HG03045 (cell line): ENCODE measurements around the gene ASPHD2.
"Not testable (repeated sequence)": the region's sequence is repeated elsewhere in the genome, so short reads cannot be mapped to it uniquely, and the experiment has no call there.

Experiments
- ATAC-seq: cut with Tn5 transposase; IDR thresholded peaks from one replicate; pipeline ENCODE4 v1.9.1; 2021; ENCODE audit warnings: mild to moderate bottlenecking, moderate library complexity; ENCODE audit not compliant: unreplicated experiment

ASPHD2 gene

DNA sequence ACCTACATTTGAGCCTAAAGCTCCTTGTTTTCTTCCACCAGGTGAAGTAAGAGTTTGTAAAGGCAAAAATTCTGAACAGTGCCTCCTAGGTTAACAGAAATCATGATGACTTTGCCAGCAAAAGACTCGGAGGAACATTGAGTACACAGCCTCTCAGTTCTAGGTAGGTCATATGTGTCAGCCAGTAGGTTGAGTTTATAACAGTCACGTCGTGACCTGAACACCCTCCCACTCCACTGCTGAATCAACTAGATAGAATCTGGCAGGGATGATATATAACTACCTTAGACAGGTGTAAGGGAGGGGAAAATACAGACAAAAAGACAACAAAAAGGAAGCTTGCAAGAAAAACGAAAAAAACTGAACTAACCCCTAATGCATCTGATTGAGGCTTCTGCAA lies 12.8 kb upstream of the ASPHD2 start:
- ATAC-seq = no peak

DNA sequence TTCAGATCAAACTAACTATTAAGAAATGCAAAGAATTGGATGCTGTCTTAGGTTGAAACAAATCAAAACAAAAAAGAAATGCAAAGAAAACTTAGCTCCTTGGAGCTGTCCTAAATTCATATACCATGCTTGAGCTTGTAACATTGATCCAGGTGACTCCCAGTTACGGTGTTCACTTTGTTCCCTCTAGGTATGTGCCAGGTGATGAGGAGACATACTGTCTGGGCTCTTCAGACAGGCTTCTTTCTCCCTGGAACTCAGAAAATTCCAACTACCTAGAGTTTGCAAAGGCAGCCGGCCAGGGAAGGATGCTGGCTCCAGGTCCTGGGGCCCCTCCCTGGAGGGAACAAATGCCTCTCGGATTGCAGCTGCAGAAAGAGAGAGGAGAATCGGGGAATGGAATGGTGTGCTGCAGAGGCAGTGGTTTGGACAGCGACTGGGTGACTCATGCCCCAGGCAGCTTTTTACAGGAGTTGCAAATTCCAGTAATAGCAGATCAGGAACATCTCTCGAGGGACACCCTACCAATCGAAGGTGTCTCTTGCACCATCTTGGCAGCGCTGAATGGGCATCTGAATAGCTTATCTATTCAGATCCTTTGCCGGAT lies 12.3 kb upstream of the ASPHD2 start:
- ATAC-seq = no peak

DNA sequence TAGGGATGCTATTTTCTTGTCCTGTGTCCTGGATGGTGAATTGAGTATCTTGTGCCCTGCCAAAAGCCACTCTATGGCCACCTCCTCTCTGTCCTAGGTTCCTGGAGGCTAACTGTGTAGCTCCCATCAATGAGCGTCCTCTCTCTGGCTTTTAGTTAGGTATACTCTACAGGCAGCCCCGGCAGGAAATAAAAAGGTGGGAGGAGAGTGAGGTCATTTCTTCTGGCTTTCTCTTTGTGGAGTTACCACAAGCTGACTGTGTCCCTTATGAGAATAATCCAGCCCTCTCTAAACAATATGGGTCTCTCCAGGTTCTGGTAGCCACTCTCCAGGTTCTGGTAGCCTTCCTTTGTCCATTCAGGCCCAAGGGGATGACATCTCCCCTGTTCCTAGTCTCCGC lies 11.7 kb upstream of the ASPHD2 start:
- ATAC-seq = no peak

DNA sequence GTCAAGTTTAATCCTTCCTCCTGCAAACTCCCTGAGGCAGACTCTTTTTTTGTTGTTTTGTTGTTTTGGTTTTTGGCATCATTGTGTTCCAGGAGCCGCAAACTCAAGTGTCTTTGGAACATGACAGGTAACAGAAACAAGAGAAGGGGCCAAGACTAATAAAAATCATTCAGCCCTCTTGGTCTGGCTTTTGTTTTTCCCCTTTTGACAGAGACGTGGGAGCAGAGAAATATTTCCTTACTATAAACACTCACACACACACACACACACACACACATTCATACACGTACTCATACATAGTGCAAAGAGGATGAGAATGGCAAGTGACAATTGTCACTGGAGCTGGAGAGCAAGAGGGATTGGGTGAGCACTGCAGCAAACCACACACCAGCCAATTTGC lies 10.4 kb upstream of the ASPHD2 start:
- no peak for ATAC-seq

DNA sequence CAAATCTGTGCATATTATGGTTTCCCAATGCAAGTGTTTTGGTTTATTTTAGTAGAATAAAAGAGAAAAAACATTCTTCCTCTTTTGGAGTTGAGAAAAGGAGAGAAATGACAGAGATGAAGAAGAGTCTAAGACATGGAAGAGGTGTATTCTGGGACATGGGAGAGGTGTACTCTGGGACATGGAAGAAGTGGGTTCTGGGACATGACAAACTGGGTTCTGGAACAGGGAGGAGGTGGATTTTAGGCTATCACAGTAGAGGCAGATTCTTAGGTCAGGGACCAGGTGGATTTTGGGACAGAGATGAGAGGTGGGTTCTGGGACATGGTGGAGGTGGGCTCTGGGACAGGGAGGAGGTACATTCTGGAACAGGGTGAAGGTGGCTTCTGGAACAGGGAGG lies 2.1 kb upstream of the ASPHD2 start:
- ATAC-seq = no peak

DNA sequence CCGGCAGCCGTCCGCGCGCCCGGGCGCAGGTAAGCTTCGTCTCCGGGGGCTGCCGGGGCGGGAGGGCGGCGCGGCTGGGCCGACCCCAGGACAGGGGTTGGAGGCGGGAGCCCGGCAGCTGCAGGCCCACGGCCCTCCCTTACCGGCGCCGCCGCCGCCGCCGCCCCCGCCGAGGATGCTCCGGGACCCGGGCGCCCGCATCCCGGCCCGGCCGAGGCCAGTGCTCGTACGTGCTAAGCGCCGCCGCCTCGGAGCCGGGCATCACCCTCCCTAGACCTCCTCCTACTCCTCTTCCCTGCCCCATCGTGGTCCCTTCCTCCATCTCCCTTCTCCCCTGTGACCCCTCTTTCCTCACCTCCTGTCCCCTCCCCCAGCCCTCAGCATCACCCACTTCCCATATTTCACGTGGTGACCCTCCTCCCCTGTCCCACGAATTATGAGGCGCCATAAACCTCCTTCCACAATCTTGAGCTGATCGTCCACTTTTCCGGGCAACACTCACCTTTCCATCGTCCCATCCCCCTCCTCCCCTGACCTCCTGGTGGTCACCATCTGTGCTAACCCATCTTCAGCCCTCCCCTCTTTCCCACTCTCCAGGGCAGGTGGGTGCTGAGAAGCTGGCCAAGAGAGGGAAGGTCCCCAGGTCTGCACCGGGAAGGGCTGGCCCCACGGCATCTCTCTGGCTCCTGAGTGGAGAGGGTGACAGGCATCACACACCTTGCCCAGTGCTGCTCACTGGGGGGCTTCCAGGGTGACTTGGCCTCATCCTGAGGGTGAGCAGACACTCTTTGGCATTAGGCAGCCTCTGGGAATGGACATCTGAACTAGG lies 612 bp downstream of the ASPHD2 start:
- ATAC-seq = peak; percentile 18

DNA sequence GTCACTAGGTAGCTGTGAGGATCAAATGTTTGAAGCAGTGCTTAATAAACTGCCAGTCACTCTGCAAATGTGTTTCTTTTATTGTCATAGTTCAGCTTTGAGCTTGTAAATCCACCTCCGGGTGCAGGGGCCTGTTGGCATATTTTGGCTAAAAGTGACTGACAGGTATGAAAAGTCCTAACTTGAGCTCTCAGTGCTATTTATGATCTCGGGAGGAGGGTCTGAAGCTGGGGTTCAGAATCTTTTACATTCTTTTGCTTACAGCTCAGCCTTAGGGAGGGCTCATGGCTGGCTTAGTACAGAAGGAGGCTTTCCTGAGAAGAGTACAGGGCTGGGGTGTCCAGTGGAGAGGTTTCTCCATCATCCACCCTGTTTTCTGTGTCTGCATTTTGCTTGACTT lies 1.5 kb downstream of the ASPHD2 start:
- no peak for ATAC-seq

DNA sequence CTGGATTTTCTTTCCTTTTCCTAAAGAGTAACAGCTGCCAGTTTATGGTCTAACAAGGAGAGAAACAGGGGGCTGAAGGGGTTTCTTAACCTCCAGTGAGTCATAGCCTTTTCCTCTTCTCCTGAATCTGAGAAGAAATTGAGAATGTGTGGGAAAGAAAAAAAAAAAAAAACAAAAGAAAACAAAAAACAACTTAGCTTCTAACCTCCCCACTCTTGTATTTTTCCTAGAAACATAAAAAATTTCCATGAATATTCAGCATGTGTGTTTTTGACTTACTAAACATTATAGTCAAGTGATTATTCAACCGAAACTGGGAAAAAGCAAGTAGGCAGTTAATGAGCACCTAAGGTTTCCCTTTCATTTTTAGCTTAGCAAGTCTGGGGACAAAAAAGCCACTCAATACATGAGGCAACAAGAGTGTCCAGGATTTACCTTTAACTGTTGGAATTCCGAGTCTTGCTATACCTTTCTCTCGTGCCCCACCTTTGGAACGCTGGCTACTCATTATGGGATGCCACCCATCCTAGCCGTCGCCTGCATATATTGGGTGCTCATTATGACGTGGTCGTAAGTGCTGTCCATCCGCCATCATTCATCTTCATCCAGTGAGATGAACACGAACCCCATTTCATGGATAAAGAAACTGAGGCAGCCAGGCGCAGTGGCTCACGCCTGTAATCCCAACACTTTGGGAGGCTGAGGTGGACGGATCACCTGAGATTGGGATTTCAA lies 2.4 kb downstream of the ASPHD2 start:
- ATAC-seq = no peak

DNA sequence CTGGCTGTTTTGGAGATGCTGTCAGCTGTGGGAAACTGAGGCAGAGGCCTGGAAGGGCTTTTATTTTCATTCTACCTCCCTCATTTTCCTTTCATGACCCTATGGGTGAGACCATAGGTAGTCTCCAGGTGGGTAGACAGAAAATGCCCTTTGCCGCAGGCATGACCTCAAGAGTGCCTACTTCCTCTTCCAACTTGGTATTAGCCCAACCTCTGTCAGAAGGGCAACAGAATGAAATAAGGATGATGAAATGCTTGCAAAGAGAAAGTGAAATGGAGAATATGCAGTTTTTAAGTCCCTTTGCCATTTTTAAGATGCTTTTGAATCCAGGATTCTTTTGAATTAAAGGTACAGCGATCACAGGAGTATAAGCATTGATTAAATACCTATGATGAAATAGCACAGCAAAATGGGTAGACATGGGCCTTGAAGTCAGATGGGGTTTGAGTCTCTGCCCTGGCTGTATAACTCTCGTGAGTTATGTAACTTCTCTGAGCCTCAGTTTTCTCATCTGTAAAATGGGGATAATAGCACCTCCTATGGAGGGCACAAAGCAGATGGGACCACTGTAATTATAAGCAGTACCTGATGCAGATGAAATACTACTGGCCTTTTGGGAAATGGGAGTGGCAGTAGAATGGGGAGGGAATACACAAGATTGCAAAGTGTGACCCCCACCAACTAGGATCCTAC lies 3.7 kb downstream of the ASPHD2 start:
- no peak for ATAC-seq

DNA sequence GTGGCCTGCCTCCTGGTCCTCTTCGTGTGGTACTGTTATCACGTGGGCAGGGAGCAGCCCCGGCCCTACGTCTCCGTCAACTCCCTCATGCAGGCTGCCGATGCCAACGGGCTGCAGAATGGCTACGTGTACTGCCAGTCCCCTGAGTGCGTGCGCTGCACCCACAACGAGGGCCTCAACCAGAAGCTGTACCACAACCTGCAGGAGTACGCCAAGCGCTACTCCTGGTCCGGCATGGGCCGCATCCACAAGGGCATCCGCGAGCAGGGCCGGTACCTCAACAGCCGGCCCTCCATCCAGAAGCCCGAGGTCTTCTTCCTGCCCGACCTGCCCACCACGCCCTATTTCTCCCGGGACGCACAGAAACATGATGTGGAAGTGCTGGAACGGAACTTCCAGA lies 4.7 kb downstream of the ASPHD2 start:
- ATAC-seq = no peak

DNA sequence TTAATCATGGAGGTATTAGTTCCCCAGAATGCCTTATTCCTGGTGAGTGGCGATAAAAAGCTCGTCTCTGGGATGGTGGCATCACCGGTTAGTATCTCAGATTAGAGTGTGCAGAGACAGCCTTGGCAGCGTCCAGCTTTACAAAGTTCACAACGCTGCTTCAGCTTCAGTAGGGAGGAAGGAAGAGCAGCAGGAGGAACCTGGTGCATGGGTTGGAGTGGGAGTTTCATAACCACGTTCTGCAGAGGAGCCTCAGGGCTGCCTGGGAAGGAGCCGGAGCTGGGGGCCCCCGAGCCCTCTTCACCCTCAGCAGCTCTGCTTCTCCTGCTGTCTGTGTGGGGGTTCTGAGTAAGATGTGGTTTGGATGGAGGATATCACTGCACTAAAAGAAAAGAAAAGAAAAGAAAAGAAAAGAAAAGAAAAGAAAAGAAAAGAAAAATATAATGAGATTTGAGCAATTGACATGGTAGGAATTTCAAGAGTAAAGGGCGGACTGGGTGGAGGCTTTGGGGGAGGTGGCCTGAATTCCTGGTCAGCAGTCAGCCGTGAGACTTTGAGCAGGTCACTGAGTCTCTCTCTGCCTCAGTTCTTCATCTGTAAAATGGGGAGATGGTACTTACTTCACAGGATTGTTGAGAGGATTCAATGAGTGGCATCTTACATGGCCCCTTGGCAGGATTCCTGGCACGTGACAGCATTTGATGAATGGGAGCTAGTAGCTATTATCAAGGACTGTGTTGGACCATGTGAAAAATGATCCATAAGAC lies 6.5 kb downstream of the ASPHD2 start:
- ATAC-seq = no peak

DNA sequence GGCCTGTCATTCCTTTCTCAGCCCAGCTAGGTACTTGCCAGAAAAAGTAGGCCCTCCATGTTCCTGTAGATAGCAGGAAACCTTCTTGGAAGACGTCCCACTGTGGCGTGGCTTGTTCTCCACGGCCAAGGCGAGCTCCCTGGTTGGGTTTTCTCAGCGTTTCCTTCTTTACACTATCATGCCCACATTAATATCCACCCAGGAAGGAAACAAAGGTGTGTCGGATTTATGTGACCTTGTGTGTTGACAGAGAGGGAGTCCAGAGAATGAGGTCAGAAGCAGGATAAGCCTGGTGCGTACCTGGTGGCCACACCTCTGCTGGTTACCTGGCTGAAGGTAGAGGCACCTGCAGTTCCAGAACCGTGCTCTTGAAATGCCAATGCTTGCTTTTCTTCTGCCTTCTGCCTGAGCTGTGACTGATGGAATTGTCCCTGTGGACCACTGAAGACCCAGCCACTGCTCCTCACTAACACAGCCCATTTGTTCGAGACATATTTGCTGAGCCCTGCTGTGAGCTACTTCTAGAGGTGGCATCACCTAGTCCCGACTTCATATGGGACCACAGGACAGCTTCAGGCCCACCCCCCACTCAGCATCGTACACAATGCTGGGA lies 7.9 kb downstream of the ASPHD2 start:
- no peak for ATAC-seq

DNA sequence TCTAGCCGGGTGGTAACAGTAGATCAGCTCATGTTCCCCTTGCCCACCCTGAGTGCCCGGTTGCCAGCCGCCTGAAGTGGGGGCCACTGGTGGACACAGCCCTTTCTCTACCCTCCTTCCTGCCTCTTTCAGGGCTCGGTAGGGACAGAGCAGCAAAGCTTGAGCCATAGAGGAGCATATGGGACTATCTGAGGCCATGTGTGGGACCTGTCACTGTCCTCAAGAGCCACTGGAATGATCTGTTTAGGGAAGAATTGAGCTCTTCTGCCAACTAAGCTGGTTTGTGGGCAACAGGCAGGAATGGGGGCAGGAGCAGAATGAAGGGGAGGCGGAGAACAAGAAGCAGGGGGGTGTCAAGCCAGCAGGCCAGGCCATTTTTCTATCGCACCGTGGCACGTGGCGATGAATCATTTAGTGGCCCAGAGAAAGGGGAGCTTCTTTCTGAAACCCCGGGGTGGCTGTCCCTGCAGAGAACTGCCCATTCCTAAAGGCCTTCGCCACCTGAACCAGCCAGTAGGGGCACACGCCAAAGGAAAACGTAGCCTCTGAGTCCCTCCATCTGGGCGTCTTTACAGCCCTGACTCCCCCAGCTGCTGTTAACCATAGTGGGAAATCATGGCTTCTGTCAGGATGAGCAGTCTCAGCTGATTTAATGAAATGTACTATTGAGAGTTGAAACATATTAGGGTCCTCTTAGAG lies 8.8 kb downstream of the ASPHD2 start:
- no peak for ATAC-seq

DNA sequence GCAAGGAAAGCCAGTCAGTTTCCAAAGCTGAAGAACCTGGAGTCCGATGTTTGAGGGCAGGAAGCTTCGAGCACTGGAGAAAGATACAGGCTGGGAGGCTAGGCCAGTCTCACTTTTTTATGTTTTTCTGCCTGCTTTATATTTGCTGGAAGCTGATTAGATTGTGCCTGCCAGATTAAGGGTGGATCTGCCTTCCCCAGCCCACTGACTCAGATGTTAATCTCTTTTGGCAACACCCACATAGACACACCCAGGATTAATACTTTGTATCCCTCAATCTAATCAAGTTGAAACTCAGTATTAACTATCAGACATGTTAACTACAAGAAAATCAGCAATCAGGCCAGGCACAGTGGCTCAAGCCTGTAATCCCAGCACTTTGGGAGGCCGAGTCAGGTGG lies 9.7 kb downstream of the ASPHD2 start:
- ATAC-seq = not testable (repeated sequence)

DNA sequence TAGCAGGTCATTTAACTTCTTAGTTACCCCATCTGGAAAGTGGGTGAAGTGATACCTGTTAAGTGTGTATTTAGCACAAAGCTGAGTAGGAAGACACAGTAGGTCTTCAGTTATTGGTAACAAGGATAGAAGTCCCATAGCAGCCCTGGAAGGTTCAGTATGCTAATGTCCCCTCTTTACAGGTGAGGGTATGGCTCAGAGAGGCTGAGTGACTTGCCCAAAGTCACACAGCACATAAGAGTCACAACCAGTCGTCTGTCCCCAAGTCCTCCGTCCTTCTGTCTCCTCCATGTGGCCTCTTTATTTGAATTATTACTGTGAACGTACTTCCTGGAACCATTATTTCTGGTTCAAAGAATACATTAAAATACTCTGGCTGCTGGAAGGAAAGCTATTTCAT lies 10.5 kb downstream of the ASPHD2 start:
- ATAC-seq = no peak

DNA sequence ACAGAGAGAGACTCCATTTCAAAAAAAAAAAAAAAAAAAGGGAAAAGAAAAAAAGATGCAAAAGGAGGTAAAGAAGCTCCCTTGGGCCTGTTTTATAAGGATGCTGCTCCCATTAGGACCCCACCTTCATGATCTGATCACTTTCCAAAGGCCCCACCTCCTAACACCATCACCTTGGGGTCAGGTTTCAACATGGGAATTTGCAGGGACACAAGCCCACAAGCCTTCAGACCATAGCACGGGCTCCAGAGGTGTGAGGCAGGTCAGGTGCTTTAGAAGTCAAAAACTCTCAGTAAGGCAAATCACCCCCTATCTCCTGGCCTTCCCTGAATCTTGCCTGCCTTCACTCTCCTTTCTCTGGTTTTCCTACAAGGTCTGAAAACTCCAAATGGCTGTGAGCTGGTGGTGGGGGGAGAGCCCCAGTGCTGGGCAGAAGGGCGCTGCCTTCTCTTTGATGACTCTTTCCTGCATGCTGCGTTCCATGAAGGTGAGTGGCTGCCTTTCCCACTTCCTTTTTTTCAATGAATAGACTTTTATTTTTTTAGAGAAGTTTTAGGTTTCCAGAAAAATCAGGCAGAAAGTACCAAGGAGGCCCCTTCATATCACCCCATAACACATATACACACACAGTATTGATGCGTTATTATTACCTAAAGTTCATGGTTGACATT lies 13.2 kb downstream of the ASPHD2 start:
- no peak for ATAC-seq

DNA sequence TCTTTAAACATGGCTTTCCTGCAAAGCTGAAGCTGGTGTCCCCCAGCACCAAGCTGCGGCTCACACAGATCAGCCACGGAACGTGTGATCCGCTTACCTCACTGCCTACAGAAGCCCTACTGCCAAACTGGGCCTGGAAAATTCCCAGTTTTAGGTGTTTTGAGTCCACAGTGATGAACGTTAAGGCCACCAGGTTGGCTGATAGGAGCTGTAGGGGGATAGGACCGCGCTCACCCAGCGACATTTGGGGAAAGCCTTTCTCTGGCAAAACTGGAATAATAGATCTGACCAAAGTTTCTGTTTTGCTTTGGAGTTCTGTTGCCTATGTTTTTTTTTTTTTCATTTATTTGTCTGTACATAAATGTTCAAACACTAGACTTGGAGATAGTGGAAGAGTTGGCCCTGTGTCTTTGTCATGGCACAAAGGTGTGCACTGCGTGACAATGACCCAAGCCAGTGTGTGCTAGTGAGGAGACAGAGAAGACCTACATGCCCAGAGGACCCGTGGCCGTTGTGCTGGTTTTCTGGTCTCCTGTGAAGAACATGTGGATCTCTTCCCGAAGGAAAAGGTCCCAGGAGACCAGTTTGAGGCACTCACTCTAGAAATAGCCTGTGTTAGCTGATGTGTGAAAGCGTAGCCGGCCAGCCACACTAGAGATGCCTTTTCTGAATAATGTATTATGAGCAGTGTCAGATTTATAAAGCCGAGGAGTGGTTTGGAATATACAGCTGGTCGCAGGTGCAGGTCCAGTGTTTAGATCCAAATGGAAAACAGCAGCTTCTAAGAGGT lies 15.0 kb downstream of the ASPHD2 start:
- no peak for ATAC-seq

DNA sequence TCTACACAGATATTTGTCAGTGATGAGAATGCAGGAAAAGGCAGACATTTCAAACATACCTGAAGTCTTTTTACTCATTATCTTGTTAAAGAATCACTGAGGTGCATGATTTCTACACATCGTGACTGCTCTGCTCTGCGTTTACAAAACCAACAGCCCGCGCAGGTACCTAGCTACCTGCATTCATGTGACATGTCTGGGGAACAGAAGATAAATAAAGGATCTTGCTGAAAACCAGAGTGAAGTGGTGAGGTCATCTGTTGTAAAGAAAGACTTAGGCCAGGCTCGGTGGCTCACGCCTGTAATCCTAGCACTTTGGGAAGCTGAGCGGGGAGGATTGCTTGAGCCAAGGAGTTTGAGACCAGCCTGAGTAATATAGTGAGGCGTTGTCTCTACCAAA lies 15.7 kb downstream of the ASPHD2 start:
- no peak for ATAC-seq
